GM18508 (cell line): ENCODE data around the gene RFT1.

ENCODE experiments used
- ATAC-seq: cut with Tn5 transposase; IDR thresholded peaks from one replicate; pipeline ENCODE4 v1.9.1; 2021; ENCODE audit warnings: moderate number of reproducible peaks; ENCODE audit not compliant: insufficient read depth, unreplicated experiment

RFT1 gene

GRCh38 chr3:53129344-53129743, 891 bp downstream of the RFT1 start:
- ATAC-seq = no peak

- no peak for ATAC-seq
Measured at GRCh38 chr3:53126601-53127000, 3.6 kb downstream of the RFT1 start.

- ATAC-seq = no peak
Measured at GRCh38 chr3:53123953-53124352, 6.3 kb downstream of the RFT1 start.

- ATAC-seq = no peak
Measured at GRCh38 chr3:53123510-53123909, 6.7 kb downstream of the RFT1 start.

GRCh38 chr3:53122933-53123305, 7.3 kb downstream of the RFT1 start:
- ATAC-seq = no peak

GRCh38 chr3:53122255-53122932, 7.8 kb downstream of the RFT1 start:
- ATAC-seq = no peak

GRCh38 chr3:53120336-53120735, 9.9 kb downstream of the RFT1 start:
- ATAC-seq = no peak

GRCh38 chr3:53116956-53117355, 13.3 kb downstream of the RFT1 start:
- ATAC-seq = no peak

- ATAC-seq = no peak
Measured at GRCh38 chr3:53114412-53115074, 15.7 kb downstream of the RFT1 start.

- ATAC-seq = peak; percentile 57
Measured at GRCh38 chr3:53114011-53114400, 16.2 kb downstream of the RFT1 start.

- ATAC-seq = no peak
Measured at GRCh38 chr3:53113293-53114010, 16.8 kb downstream of the RFT1 start.

GRCh38 chr3:53111822-53112221, 18.4 kb downstream of the RFT1 start:
- no peak for ATAC-seq

- no peak for ATAC-seq
Measured at GRCh38 chr3:53109891-53110771, 20.1 kb downstream of the RFT1 start.

GRCh38 chr3:53109190-53109589, 21.0 kb downstream of the RFT1 start:
- no peak for ATAC-seq

- ATAC-seq = no peak
Measured at GRCh38 chr3:53104762-53105161, 25.5 kb downstream of the RFT1 start.

GRCh38 chr3:53103397-53104296, 26.6 kb downstream of the RFT1 start:
- ATAC-seq = no peak

- peak; percentile 60 for ATAC-seq
Measured at GRCh38 chr3:53102601-53103147, 27.6 kb downstream of the RFT1 start.

- ATAC-seq = no peak
Measured at GRCh38 chr3:53101956-53102355, 28.3 kb downstream of the RFT1 start.

GRCh38 chr3:53100818-53101466, 29.3 kb downstream of the RFT1 start:
- ATAC-seq = no peak
